ELF-1 (cell line): ENCODE data around the gene ARMS2.
A peak's percentile ranks its signal among the peaks of the same experiment; 100 is the strongest.

ENCODE experiments used
- DNase-seq: peaks from one replicate; pipeline ENCODE4 v3.0.0-alpha.2; 2016; ENCODE audit warnings: low read depth, low spot score

Gene ARMS2

DNA sequence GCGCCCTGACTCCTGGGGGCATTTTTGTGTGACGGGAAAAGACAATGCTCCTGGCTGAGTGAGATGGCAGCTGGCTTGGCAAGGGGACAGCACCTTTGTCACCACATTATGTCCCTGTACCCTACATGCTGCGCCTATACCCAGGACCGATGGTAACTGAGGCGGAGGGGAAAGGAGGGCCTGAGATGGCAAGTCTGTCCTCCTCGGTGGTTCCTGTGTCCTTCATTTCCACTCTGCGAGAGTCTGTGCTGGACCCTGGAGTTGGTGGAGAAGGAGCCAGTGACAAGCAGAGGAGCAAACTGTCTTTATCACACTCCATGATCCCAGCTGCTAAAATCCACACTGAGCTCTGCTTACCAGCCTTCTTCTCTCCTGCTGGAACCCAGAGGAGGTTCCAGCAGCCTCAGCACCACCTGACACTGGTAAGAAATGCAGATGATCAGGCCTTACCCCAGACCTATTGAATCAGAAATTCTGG lies at the start of gene ARMS2:
Gene ARMS2 (plus strand): TSS at position 51 of the 478 bp plus-strand sequence. CDS start 75 bp downstream, at position 126.
- DNase-seq = no peak

- no peak for DNase-seq
Measured at GRCh38 chr10:122407375-122408125, 46.9 kb upstream of the ARMS2 start.

GRCh38 chr10:122413327-122413726 lies 41.1 kb upstream of the ARMS2 start:
- DNase-seq = no peak

GRCh38 chr10:122417667-122418066 lies 36.8 kb upstream of the ARMS2 start:
- DNase-seq = no peak

GRCh38 chr10:122419016-122419415 lies 35.4 kb upstream of the ARMS2 start:
- no peak for DNase-seq

DNA sequence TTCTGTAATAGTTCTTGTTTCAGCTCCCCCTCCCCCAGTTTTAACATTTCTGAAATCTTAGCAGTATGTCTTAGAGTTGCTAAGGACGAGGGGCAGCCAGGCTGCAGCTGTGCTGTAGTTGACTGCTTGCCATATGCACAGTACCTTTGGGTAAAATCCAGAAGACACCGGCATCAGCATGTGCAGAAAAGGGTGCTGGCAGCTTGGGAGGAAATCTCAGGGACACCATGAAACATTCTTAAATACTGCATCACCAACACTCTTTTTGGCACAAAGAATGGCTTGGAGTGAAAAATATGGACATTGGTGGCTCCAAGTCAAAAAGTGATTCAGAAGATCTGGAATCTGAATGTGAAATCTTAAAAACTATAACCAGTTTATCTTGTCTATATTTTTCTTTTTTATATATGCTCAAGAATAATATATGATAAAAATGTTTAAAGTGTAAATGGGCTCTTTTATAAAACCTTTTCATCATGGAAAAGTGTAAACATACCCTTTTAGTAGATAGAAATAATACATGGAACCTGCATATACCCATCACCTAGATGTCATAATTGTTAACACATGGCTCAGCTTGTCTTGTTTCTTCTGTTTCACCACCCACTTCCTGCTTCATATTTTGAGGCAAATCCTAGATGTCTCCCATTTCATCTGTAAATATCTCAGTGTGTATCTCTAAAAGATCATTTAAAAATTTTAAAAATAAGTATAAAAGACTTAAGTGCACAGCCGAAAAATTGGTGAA lies 34.4 kb upstream of the ARMS2 start:
- DNase-seq = no peak

DNA sequence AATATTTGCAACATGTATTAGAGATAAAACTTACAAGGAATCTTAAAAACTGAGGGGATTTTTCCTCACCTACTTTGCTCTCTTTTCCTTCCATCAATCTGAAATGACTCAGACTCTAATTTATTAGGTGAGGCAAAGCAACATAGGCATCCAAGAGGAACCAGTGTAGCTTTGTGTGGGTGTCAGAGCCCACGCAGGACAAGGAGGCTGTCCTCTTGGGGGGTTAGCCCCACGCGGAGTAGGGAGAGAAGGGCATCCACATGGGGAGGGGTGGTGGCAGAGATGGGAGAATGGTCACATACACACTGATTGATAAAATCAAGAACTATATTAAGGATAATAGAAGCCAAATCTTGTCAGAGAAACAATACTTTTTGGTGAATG lies 33.8 kb upstream of the ARMS2 start:
- no peak for DNase-seq

- DNase-seq = no peak
Measured at GRCh38 chr10:122421054-122421625, 33.3 kb upstream of the ARMS2 start.

DNA sequence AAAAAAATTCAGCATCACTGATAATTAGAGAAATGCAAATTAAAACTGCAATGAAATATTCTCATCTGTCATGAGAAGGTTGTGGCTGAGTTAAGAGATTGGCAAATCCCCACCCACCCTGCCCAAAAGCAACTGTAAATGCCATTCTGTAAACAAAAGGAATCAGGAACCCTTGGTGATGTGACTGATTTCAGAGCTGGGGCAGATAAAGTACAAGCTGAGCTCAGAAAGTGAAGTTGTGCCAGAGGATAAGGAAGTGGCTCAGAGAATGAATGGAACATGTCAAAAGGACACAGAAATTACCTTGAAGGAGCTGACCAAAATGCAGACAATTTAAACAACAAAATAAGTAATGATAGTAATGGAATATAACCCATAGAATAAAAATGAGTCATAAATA lies 32.7 kb upstream of the ARMS2 start:
- DNase-seq = no peak

- DNase-seq = no peak
Measured at GRCh38 chr10:122422266-122422989, 32.0 kb upstream of the ARMS2 start.

DNA sequence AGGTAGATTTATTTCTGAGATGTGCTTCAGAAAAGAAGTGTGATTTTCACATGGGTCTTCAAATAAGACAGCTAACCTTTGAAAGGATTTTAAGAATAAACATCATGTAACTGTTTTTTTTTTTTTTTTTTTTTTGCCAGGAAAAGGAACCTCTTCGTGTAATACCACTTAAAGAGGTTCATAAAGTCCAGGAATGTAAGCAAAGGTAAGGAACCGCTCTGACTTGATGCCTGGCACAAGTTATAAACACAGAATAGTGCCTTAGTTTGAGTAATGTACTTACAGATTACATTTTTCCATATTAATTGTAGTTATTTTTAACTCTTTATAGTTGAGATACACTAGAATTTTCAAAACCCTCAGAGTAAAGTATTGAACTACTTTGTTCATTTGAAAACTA lies 30.4 kb upstream of the ARMS2 start:
- DNase-seq = no peak

DNA sequence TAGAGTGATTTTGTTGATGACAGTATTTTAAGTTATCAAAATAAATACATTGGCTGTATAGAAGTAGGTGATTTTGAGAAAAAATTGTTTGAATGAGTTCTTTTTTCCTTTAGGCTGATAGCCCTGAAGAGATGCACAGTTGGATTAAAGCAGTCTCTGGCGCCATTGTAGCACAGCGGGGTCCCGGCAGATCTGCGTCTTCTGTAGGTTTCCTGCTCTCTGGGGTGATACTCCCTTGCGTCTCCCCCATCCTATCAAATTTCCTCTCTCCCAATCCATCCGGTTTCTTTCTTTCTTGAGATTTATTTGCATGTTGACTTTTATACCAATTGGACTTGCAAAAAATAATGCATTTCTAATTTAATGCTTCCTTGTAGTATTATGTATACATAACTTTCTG lies 27.6 kb upstream of the ARMS2 start:
- no peak for DNase-seq

- DNase-seq = no peak
Measured at GRCh38 chr10:122427280-122427679, 27.2 kb upstream of the ARMS2 start.

GRCh38 chr10:122435212-122435827 lies 19.1 kb upstream of the ARMS2 start:
- no peak for DNase-seq

- DNase-seq = no peak
Measured at GRCh38 chr10:122441961-122442360, 12.5 kb upstream of the ARMS2 start.

DNA sequence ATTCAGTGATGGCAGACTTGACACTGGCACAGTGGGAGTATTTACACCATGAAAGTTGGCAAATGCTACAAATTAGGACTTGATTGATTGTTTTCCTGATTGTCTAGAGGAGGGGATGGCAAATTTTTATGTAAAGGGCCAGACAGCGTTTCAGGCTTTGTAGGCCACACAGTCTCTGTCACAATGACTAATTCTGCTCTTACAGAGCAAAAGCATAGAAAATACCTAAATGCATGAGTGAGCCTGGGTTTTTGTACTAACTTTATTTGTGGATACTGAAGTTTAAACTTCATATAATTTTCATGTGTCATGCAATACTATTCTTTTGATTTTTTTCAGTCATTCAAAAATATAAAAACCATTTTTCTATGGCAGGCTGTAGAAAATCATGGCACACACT lies 9.0 kb upstream of the ARMS2 start:
- DNase-seq = no peak

- no peak for DNase-seq
Measured at GRCh38 chr10:122445904-122446303, 8.5 kb upstream of the ARMS2 start.

DNA sequence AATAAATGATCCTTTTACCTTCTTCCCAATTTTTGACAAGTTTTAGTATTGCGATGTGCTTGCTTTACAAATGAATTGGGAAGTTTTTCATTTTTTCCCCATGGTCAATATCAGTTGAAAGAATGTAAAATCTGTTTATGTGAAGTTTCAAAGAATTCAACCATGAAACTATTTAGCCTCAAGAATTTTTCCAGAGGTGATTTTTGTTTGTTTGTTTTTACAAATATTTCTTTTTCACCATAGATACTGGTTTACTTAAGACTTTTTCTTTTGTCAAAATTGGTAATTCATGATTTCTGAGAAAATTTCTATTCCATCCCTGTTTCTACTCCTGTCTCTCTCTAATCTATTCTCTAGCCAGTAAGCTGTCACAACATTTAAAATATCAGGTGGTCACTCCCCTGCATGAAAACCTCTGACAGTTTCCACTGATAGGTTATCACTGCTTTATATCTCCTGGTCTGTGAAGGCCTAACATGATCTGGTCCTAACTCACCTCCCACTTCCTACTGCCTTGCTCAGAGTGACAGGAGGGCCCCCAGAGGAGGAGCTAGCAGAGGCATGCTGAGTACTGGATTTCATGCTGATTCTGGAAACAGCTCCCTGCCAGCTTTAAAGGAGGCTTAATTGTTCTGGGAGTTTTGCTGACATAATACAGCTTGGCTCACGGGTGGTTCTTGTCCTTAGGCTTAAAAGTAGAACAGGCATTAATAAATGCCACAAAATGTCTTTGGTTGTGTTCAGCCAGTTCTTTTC lies 7.6 kb upstream of the ARMS2 start:
- peak; percentile 61 for DNase-seq

GRCh38 chr10:122448600-122448999 lies 5.9 kb upstream of the ARMS2 start:
- DNase-seq = no peak

DNA sequence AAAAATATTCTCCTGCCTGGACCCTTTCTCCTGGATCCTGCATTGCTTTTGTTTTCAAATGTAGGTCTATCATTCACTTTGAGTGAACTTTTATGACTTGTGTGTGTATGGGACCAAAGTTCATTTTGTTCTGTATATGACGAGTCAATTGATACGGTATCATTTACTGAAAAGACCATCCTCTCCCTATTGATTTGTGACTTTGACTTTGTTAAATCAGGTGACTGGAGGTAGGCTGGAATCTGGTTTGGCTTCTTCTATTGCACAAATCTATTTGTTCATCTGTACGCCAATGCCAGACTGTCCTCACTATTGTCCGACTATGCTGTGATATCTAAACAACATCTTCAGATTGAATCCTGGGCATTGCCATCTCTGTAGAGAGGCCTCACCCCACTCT lies 5.3 kb upstream of the ARMS2 start:
- no peak for DNase-seq
